Tibial nerve (tissue), 4 donors: ENCODE results near the gene OR52H1. TPM values are rescaled to one million over a fixed set of nuclear protein-coding genes. Genes with fewer than 3 reads are reported as not detected.

ENCODE experiments used
- DNase-seq, 2 donors: peaks; one replicate each; pipeline ENCODE4 v3.0.0-alpha.2; 2019; ENCODE audit warnings: low spot score in 2 of 2
- H3K27ac ChIP-seq, 4 donors: fragments of 200-600 bp; sonication (generic) in 3 of 4; one replicate each; pipeline ENCODE4 v1.5.1; 2017 to 2019; ENCODE audit warnings: mild to moderate bottlenecking in 1 of 4
- H3K27me3 ChIP-seq, 2 donors: fragments of 200-600 bp; sonication (generic) in 1 of 2; one replicate each; pipeline versions ENCODE4 v1.5.1 to v1.6.0; 2017 to 2019
- H3K36me3 ChIP-seq, 3 donors: fragments of 200-600 bp; sonication (generic); one replicate each; pipeline ENCODE4 v1.5.1; 2018 to 2019
- H3K4me1 ChIP-seq, 4 donors: fragments of 200-600 bp; sonication (generic) in 3 of 4; one replicate each; pipeline ENCODE4 v1.5.1; 2017 to 2019
- H3K4me3 ChIP-seq, 4 donors: fragments of 200-600 bp; sonication (generic) in 3 of 4; one replicate each; pipeline ENCODE4 v1.5.1; 2017 to 2019; ENCODE audit warnings: mild to moderate bottlenecking in 1 of 4, moderate library complexity in 1 of 4
- H3K9me3 ChIP-seq, 4 donors: fragments of 200-600 bp; sonication (generic) in 3 of 4; one replicate each; pipeline ENCODE4 v1.5.1; 2017 to 2019
- EP300 ChIP-seq, 2 donors: sonication (generic); formaldehyde crosslinking; IDR thresholded peaks; one replicate each; pipeline ENCODE4 v1.6.1; 2017; ENCODE audit warnings: antibody characterized with exemption in 2 of 2, mild to moderate bottlenecking in 1 of 2
- POLR2A ChIP-seq, 2 donors: fragments of 450-650 bp; IDR thresholded peaks; one replicate each; pipeline ENCODE4 v1.6.1; 2017; ENCODE audit warnings: antibody characterized with exemption in 2 of 2, mild to moderate bottlenecking in 2 of 2, moderate library complexity in 2 of 2
- WGBS, 2 donors: methylation state at CpG; one replicate each; pipeline ENCODE4 v1.1.5; 2018; 5-methylcytosine and 5-hydroxymethylcytosine counted together
- total RNA-seq, 4 donors: library from RNA; depleted of rRNA; stranded (reverse); fragments of >200 nt; gene quantifications; one replicate each; pipeline ENCODE4 v1.1.0, GENCODE V29; 2016
- TF ChIP-seq, protein P1 (sequence below), 5 experiments: fragments of 200-600 bp in 3 of 5; fragments of 450-650 bp in 2 of 5; sonication (generic) in 3 of 5; IDR thresholded peaks; one replicate each; pipeline ENCODE4 v1.5.1; 2016 to 2019; ENCODE audit warnings: antibody characterized with exemption in 5 of 5, mild to moderate bottlenecking in 3 of 5, moderate library complexity in 2 of 5

OR52H1 gene
- total RNA-seq, 4 donors from 2014 or later = 0.84 to 7.5 (median 1.3) TPM; not detected in 1

DNA sequence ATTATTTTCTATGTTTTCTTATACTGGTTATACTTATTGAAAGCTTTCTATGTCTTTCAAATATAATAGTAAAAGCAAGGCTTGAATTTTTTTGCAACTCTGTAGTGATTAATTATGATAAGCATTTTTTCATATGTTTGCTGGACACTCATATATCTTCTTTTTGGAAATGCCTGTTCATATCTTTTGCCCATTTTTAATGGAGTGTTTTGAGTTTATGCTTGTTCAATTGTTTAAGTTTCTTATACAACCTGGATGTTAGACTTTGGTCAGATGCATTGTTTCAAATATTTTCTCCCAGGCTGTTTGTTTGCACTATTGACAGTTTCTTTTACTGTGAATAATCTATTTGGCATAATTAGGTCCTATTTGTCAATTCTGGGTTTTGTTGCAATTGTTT, 11.9 kb downstream of the OR52H1 start:
- no peak overlapping the region for H3K27ac ChIP-seq
- no peaks in the 10 kb centered on the region for H3K27me3 ChIP-seq
- H3K4me3 ChIP-seq = no peak overlapping the region
- no peaks in the 10 kb centered on the region for H3K4me1 ChIP-seq
- no peaks in the 10 kb centered on the region for H3K9me3 ChIP-seq
- no peak for DNase-seq
- TF ChIP-seq EP300 (IDR thresholded peaks at IDR 0.05) (no peak), POLR2A (IDR thresholded peaks at IDR 0.05) (no peak)
- TF ChIP-seq, protein P1, sequence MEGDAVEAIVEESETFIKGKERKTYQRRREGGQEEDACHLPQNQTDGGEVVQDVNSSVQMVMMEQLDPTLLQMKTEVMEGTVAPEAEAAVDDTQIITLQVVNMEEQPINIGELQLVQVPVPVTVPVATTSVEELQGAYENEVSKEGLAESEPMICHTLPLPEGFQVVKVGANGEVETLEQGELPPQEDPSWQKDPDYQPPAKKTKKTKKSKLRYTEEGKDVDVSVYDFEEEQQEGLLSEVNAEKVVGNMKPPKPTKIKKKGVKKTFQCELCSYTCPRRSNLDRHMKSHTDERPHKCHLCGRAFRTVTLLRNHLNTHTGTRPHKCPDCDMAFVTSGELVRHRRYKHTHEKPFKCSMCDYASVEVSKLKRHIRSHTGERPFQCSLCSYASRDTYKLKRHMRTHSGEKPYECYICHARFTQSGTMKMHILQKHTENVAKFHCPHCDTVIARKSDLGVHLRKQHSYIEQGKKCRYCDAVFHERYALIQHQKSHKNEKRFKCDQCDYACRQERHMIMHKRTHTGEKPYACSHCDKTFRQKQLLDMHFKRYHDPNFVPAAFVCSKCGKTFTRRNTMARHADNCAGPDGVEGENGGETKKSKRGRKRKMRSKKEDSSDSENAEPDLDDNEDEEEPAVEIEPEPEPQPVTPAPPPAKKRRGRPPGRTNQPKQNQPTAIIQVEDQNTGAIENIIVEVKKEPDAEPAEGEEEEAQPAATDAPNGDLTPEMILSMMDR (IDR thresholded peaks at IDR 0.05) = no peak
- no peaks in the 10 kb centered on the region for H3K36me3 ChIP-seq

DNA sequence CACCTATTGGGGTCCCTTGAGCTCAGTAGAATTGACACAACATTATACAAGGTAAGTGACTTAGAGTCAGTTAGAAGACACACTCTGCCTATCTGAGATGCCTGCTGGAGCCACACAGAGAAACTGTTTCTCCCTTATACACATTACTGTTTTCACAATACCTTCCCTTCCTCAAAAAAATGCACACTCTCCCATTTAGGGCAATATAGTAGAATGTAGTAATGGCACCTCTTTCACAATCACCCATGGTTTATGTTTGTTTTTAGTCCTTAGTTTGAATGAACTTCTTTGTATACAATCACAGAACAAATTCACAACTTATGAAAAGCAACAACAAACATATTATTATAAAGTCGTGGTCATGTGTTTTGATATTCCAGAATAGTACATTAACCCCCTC, 14.3 kb downstream of the OR52H1 start:
- Histone ChIP-seq H3K27me3 (no peaks in the 10 kb centered on the region), H3K4me1 (no peaks in the 10 kb centered on the region), H3K27ac (no peak overlapping the region), H3K9me3 (no peaks in the 10 kb centered on the region), H3K36me3 (no peaks in the 10 kb centered on the region), H3K4me3 (no peak overlapping the region)
- TF ChIP-seq EP300 (IDR thresholded peaks at IDR 0.05) (no peak), POLR2A (IDR thresholded peaks at IDR 0.05) (no peak)
- TF ChIP-seq, protein P1 (IDR thresholded peaks at IDR 0.05) = no peak
- no peak for DNase-seq
- WGBS, 2 donors = 30 to 38% methylated on average over 1 of the region's 1 CpG

DNA sequence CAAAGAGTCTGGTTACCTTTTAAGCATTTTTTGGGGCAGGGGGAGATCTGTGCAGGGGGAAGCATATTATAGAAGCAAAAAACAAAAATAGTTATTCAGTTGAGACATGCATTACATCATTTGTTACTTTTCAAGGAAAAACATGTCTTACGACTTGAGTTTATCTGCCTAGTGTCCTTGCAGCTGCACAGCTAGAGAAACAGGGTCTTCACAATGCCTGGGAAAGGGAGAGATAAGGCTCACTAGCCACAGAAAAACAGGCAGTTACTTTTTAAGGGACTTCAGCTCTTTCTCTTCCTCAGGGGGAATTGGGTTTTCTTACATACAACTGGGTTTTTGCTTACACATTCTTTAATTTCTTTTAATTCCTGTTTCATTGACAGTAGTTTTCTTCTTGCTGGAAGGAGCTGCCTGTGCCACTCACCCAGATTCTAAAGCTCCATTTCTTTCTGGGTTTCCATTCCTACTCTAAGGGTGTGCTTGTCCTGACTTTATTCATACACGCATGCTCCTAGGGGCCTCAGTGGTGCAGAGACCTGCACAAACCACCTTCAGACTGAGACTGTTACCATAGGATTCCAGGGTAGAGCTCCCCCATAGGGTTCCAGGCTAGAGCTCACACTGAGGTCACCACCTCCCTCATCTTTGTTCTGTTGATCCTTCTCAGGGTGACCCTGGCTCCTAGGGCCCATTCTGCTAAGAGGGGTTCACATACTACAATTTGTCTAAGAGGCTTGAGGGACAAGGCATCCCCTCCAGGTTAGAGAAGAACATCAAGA, 17.1 kb downstream of the OR52H1 start:
- H3K36me3 ChIP-seq = no peaks in the 10 kb centered on the region
- no peak overlapping the region for H3K27ac ChIP-seq
- H3K4me3 ChIP-seq = no peak overlapping the region
- DNase-seq = no peak
- TF ChIP-seq EP300 (IDR thresholded peaks at IDR 0.05) (no peak), POLR2A (IDR thresholded peaks at IDR 0.05) (no peak)
- TF ChIP-seq, protein P1 (IDR thresholded peaks at IDR 0.05) = no peak
- no peaks in the 10 kb centered on the region for H3K9me3 ChIP-seq
- 51 to 58% methylated on average over 2 of the region's 2 CpGs for WGBS, 2 donors
- no peaks in the 10 kb centered on the region for H3K27me3 ChIP-seq
- H3K4me1 ChIP-seq = no peaks in the 10 kb centered on the region

DNA sequence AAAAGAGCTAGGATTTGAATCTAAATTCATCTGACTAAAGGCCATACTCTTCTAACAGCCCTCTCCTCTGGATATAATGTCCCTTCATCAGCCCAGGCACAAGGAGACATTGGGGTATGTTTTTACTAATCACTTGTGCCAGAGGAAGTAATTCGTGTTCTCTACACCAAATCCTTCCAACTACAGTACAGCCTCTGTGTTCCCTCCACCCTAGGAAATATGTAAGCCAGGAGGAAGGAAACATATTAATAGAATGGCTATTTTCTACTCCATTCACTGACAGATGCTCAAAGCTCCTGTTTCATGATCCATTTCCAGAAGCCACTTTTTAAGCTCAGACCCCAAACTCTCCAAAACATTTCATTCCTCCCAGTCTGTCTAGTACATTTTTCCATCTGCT, 19.8 kb downstream of the OR52H1 start:
- DNase-seq = no peak
- TF ChIP-seq EP300 (IDR thresholded peaks at IDR 0.05) (no peak), POLR2A (IDR thresholded peaks at IDR 0.05) (no peak)
- TF ChIP-seq, protein P1 (IDR thresholded peaks at IDR 0.05) = no peak
- H3K9me3 ChIP-seq = no peaks in the 10 kb centered on the region
- H3K36me3 ChIP-seq = no peaks in the 10 kb centered on the region
- no peaks in the 10 kb centered on the region for H3K27me3 ChIP-seq
- no peaks in the 10 kb centered on the region for H3K4me1 ChIP-seq
- no peak overlapping the region for H3K4me3 ChIP-seq
- no peak overlapping the region for H3K27ac ChIP-seq
- 6 to 8% methylated on average over 1 of the region's 1 CpG for WGBS, 2 donors

DNA sequence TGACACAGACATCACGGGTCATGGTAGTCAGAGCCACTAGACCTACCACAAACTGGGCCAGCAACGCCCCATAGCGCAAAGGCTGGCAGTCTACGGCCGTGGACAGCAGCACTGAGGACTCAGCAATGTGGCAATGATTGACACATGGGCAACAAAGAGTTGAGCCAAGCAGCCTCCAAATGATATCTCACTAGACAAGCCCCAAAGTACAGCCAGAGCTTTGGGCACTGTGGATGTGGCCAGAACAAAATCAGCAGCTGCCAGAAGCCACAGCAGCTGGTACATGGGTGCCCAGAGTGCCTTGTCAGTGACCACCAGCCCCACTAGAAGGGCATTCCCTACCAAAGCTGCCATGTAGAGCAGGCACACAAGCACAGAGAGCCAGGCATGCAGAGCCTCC, 20.6 kb downstream of the OR52H1 start:
- TF ChIP-seq EP300 (IDR thresholded peaks at IDR 0.05) (no peak), POLR2A (IDR thresholded peaks at IDR 0.05) (no peak)
- TF ChIP-seq, protein P1 (IDR thresholded peaks at IDR 0.05) = no peak
- Histone ChIP-seq H3K9me3 (no peaks in the 10 kb centered on the region), H3K36me3 (peaks cover 0 to 5% (median 0%) of the 10 kb centered on the region in 3 donors), H3K4me3 (no peak overlapping the region), H3K4me1 (no peaks in the 10 kb centered on the region), H3K27me3 (no peaks in the 10 kb centered on the region), H3K27ac (no peak overlapping the region)
- no peak for DNase-seq
- WGBS, 2 donors = 100% methylated on average over 2 of the region's 5 CpGs; no CpG with 5 or more reads in 1 of the 2 donors
